Kidney epithelial cell (primary cell): ENCODE results near the gene SGMS1. TPM values are rescaled to one million over a fixed set of nuclear protein-coding genes. Genes with fewer than 3 reads are reported as not detected.

Source experiments
- DNase-seq: peaks from one replicate; pipeline ENCODE4 v3.0.0-alpha.2; 2010; ENCODE audit warnings: low read depth
- H3K27me3 ChIP-seq: 2 replicates; pipeline ENCODE4 v1.6.0; 2011; ENCODE audit warnings: low read length; ENCODE audit not compliant: control insufficient read depth, insufficient read depth
- H3K36me3 ChIP-seq: 2 replicates; pipeline ENCODE4 v1.5.1; 2011; ENCODE audit warnings: low read length; ENCODE audit not compliant: control insufficient read depth, insufficient read depth
- H3K4me3 ChIP-seq: 2 replicates; pipeline ENCODE4 v1.5.1; 2011; ENCODE audit warnings: low read depth, mild to moderate bottlenecking, control low read depth, low read length
- CTCF ChIP-seq: IDR thresholded peaks from 2 replicates; pipeline ENCODE4 v1.5.1; 2011; ENCODE audit warnings: mild to moderate bottlenecking, moderate library complexity, low read length, control low read depth, inconsistent platforms; ENCODE audit not compliant: insufficient read depth, poor library complexity, severe bottlenecking
- total RNA-seq: library from RNA; depleted of rRNA; stranded (reverse); fragments of >200 nt; gene quantifications from 2 replicates; pipeline ENCODE4 v1.2.3, GENCODE V29; 2015

SGMS1 gene
- total RNA-seq, 1 donor from 2014 or later, result 27.0 TPM

DNA sequence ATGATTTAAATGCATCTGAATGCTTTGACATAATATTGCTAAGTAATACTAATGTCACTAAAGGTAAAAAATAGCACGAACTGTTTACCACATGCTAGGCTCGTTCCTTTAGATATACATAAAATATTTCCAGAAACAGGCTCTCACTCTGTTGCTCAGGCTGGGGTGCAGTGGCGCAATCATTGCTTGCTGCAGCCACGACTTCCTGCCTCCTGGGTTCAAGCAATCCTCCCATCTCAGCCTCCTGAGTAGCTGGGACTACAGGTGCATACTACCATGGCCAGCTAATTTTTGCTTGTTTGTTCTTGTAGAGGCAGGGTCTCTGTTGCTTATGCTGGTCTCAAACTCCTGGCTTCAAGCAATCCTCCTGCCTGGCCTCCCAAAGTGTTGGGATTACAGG lies 183.3 kb downstream of the SGMS1 start:
- H3K27me3 ChIP-seq, result no peaks in the 10 kb centered on the region
- no peaks in the 10 kb centered on the region for H3K36me3 ChIP-seq
- no peak overlapping the region for H3K4me3 ChIP-seq
- DNase-seq, result no peak
- TF ChIP-seq CTCF, result no peak

GRCh38 chr10:50439806-50440205 lies 183.9 kb downstream of the SGMS1 start:
- no peak for TF ChIP-seq CTCF

GRCh38 chr10:50439187-50439586 lies 184.6 kb downstream of the SGMS1 start:
- TF ChIP-seq CTCF, result no peak
- Histone ChIP-seq H3K36me3 (no peaks in the 10 kb centered on the region), H3K4me3 (no peak overlapping the region), H3K27me3 (no peaks in the 10 kb centered on the region)
- DNase-seq, result no peak

More at GRCh38 chr10:50439806-50440205, 183.9 kb downstream of the SGMS1 start:
- no peak overlapping the region for H3K4me3 ChIP-seq
- no peaks in the 10 kb centered on the region for H3K27me3 ChIP-seq
- no peak for DNase-seq
- no peaks in the 10 kb centered on the region for H3K36me3 ChIP-seq

- H3K27me3 ChIP-seq, result no peaks in the 10 kb centered on the region
- no peak overlapping the region for H3K4me3 ChIP-seq
- H3K36me3 ChIP-seq, result no peaks in the 10 kb centered on the region
- no peak for TF ChIP-seq CTCF
- DNase-seq, result no peak
Observed at GRCh38 chr10:50438049-50438936, 185.5 kb downstream of the SGMS1 start.

GRCh38 chr10:50437248-50437647 lies 186.5 kb downstream of the SGMS1 start:
- no peaks in the 10 kb centered on the region for H3K27me3 ChIP-seq
- no peak for TF ChIP-seq CTCF
- H3K4me3 ChIP-seq, result no peak overlapping the region
- H3K36me3 ChIP-seq, result no peaks in the 10 kb centered on the region
- DNase-seq, result no peak

- DNase-seq, result no peak
- Histone ChIP-seq H3K36me3 (no peaks in the 10 kb centered on the region), H3K4me3 (no peak overlapping the region), H3K27me3 (no peaks in the 10 kb centered on the region)
- no peak for TF ChIP-seq CTCF
Observed at GRCh38 chr10:50436805-50437204, 187.0 kb downstream of the SGMS1 start.
